ENCODE results near the gene SEMA3E.
"Not testable (repeated sequence)": the region's sequence is repeated elsewhere in the genome, so short reads cannot be mapped to it uniquely, and the experiment has no call there.

Gene SEMA3E

GRCh38 chr7:83603649-83604048 lies 45.3 kb downstream of the SEMA3E start:
- Mint-ChIP-seq H3K36me3 (no peaks in the 10 kb centered on the region), H3K9me3 (no peaks in the 10 kb centered on the region), H3K4me1 (no peaks in the 10 kb centered on the region), H3K27ac (no peak overlapping the region), H3K4me3 (no peak overlapping the region), H3K27me3 (no peaks in the 10 kb centered on the region)

- Mint-ChIP-seq H3K27me3 (no peaks in the 10 kb centered on the region), H3K4me3 (no peak overlapping the region), H3K9me3 (peaks cover 4% of the 10 kb centered on the region), H3K27ac (no peak overlapping the region), H3K36me3 (no peaks in the 10 kb centered on the region), H3K4me1 (no peaks in the 10 kb centered on the region)
Measured at GRCh38 chr7:83599131-83599530, 49.8 kb downstream of the SEMA3E start.

DNA sequence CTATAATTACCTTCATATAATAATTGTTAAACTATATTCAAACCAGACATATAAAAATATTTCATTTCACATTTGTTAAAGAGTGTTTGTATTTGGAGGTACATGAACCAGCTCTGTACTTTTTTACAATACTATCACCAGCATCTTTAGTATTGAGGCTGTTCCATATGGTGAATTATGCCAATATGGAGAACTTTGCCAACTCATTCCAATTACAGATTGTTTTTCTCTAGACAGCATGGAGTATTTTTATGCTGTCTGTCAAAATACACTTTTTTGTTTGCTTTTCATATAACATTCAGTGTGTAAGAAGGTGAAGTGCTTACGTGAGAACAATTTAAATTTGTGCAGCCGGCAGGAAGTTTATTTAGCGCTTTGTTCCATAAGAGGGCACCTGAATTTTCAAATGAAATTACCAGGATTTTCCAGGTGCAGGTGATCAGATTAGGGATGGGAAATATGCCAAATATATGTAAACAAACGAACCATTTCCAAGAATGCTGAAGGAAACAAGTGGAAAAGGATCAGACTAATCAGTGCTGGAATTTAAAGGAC lies 54.9 kb downstream of the SEMA3E start:
- Mint-ChIP-seq H3K9me3 (peaks cover 4% of the 10 kb centered on the region), H3K27ac (no peak overlapping the region), H3K27me3 (no peaks in the 10 kb centered on the region), H3K4me1 (no peaks in the 10 kb centered on the region), H3K36me3 (no peaks in the 10 kb centered on the region), H3K4me3 (no peak overlapping the region)

- no peaks in the 10 kb centered on the region for H3K36me3 Mint-ChIP-seq
- H3K4me3 Mint-ChIP-seq, result no peak overlapping the region
- H3K27ac Mint-ChIP-seq, result no peak overlapping the region
- H3K4me1 Mint-ChIP-seq, result no peaks in the 10 kb centered on the region
- no peaks in the 10 kb centered on the region for H3K27me3 Mint-ChIP-seq
- H3K9me3 Mint-ChIP-seq, result no peaks in the 10 kb centered on the region
Measured at GRCh38 chr7:83588602-83589240, 60.2 kb downstream of the SEMA3E start.

DNA sequence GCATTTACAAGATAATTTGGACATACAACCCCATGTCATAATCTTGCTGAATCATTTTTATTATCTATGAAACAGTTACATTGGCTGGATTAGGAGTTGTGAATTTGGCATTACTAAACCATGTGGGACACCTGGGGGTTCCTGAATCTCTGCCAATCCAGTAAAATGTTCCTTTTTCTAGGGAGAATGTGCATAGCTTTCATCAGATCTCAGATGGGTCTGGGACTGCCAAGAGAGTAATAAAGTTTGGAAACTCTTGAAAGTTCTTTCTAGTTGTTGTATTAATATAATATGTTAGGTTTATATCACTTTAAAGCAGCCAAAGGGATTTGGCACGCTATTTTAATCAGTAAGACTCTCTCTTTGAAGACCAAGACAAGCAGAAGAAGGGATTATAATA lies 62.7 kb downstream of the SEMA3E start:
- no peaks in the 10 kb centered on the region for H3K9me3 Mint-ChIP-seq
- H3K4me3 Mint-ChIP-seq, result no peak overlapping the region
- no peaks in the 10 kb centered on the region for H3K4me1 Mint-ChIP-seq
- H3K36me3 Mint-ChIP-seq, result no peaks in the 10 kb centered on the region
- H3K27me3 Mint-ChIP-seq, result no peaks in the 10 kb centered on the region
- H3K27ac Mint-ChIP-seq, result no peak overlapping the region

DNA sequence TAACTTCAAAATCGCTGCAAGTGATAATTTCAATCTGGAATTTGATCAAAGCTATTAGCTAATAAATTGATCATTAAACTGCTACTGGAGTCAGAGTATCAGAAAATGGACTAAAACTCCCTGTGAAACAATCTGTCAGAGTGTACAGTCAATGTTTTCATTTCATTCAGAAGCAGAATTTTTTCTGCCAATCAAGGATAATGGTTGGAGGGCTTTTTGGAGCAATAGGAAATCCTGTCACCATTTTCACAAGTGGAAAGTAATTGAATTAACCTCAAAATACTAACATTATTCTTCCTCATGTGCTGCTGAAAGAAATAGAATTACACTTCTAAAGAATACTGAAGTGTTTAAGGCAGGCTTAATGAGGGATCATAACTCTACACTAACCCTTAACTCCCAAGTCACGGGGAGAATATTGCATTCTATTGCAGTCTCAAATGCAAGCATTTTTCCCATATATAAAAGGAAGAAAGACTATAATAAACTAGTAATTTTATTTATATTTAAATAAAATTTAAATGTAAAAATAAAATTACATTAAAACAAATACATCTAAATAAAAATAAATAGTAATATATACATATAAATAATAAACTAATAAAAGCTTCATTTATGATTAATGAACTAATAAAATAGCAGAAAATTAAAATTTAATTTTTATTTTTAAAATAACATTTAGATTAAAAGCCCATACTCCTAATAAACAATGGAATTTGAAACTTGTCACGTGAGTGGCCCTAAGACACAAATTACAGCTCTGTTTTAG lies 67.1 kb downstream of the SEMA3E start:
- Mint-ChIP-seq H3K36me3 (no peaks in the 10 kb centered on the region), H3K27ac (no peak overlapping the region), H3K9me3 (no peaks in the 10 kb centered on the region), H3K4me3 (no peak overlapping the region), H3K4me1 (no peaks in the 10 kb centered on the region), H3K27me3 (no peaks in the 10 kb centered on the region)

DNA sequence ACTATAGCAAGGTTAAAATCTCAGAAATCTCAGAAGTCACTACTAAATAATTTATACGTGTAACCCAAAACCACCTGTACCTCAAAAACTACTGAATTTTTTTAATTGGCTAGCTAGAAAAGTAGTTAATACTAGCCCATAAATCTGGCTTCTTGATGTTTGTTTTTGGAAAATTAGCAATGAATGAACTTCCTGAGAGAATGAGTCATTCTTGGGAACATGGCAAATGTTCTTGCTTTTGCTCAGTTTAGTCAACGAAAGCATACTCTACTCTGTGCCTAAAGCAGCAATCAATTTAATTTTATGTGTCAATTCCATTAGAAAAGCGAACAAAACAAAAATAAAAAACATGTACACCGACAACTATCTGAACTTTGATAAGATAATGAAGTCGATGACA lies 69.2 kb downstream of the SEMA3E start:
- Mint-ChIP-seq H3K27ac (no peak overlapping the region), H3K27me3 (no peaks in the 10 kb centered on the region), H3K4me3 (no peak overlapping the region), H3K9me3 (no peaks in the 10 kb centered on the region), H3K36me3 (no peaks in the 10 kb centered on the region), H3K4me1 (no peaks in the 10 kb centered on the region)

GRCh38 chr7:83575436-83575835 lies 73.5 kb downstream of the SEMA3E start:
- Mint-ChIP-seq H3K27me3 (no peaks in the 10 kb centered on the region), H3K9me3 (peaks cover 10% of the 10 kb centered on the region), H3K36me3 (no peaks in the 10 kb centered on the region), H3K27ac (no peak overlapping the region), H3K4me3 (no peak overlapping the region), H3K4me1 (no peaks in the 10 kb centered on the region)

- H3K4me1 Mint-ChIP-seq, result no peaks in the 10 kb centered on the region
- no peaks in the 10 kb centered on the region for H3K27me3 Mint-ChIP-seq
- peaks cover 10% of the 10 kb centered on the region for H3K9me3 Mint-ChIP-seq
- no peak overlapping the region for H3K4me3 Mint-ChIP-seq
- no peak overlapping the region for H3K27ac Mint-ChIP-seq
- H3K36me3 Mint-ChIP-seq, result no peaks in the 10 kb centered on the region
Measured at GRCh38 chr7:83574616-83575015, 74.3 kb downstream of the SEMA3E start.

DNA sequence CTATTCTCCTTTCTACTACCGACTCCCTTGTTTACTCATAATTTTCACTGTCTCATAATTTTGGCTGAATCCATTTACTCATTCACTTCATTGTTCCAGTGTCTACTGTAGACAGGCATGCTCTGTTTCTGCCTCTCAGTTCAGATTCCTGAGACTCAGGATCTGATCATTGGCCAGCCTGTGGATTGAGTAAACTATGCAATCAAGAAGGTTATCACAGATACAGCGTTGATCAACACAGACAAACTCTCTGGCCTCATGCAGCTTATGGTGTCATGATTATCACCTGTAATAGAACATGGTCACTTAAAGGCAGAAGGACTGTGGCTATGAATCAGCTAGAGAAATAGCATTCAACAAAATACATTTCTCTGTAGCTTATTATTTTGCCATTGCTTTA lies 86.0 kb downstream of the SEMA3E start:
- peaks cover 16% of the 10 kb centered on the region for H3K9me3 Mint-ChIP-seq
- no peaks in the 10 kb centered on the region for H3K4me1 Mint-ChIP-seq
- H3K4me3 Mint-ChIP-seq, result no peak overlapping the region
- no peaks in the 10 kb centered on the region for H3K36me3 Mint-ChIP-seq
- H3K27ac Mint-ChIP-seq, result no peak overlapping the region
- no peaks in the 10 kb centered on the region for H3K27me3 Mint-ChIP-seq

DNA sequence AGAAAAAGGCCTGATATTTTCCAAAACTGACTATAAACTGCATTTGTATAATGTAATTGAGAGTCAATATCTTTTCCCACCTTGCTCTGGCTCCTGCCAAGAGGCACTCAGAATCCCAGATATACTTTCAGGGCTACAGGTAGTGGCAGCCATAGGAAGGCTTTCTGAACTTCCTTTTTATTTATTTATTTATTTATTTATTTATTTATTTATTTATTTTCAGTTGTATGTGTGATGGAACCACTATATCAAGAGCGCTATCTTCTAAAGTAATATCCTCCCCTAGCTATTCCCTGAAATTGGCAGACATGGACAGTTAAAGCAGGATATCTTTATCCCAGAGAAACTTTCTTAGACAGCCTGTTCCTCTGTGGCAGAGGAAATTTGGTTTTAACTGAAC lies 86.7 kb downstream of the SEMA3E start:
- Mint-ChIP-seq H3K27ac (no peak overlapping the region), H3K9me3 (peaks cover 10% of the 10 kb centered on the region), H3K36me3 (no peaks in the 10 kb centered on the region), H3K4me1 (no peaks in the 10 kb centered on the region), H3K27me3 (no peaks in the 10 kb centered on the region), H3K4me3 (no peak overlapping the region)

GRCh38 chr7:83559887-83560286 lies 89.1 kb downstream of the SEMA3E start:
- no peak overlapping the region for H3K4me3 Mint-ChIP-seq
- H3K4me1 Mint-ChIP-seq, result no peaks in the 10 kb centered on the region

DNA sequence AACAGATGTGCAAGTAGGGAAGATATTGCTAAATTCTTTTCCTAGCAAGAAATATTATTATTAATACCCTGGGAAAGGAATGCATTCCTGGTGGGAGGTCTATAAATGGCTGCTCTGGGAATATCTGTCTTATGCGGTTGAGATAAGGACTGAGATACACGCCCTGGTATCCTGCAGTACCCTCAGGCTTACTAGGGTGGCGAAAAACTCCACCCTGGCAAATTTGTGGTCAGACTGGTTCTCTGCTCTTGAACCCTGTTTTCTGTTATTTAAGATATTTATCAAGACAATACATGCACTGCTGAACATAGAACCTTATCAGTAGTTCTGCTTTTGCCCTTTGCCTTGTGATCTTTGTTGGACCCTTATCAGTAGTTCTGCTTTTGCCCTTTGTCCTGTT lies 96.4 kb downstream of the SEMA3E start:
- not testable (repeated sequence) for H3K9me3 Mint-ChIP-seq, H3K36me3 Mint-ChIP-seq

More at GRCh38 chr7:83559887-83560286, 89.1 kb downstream of the SEMA3E start:
- no peaks in the 10 kb centered on the region for H3K27me3 Mint-ChIP-seq
- no peaks in the 10 kb centered on the region for H3K36me3 Mint-ChIP-seq
- H3K27ac Mint-ChIP-seq, result no peak overlapping the region
- no peaks in the 10 kb centered on the region for H3K9me3 Mint-ChIP-seq

DNA sequence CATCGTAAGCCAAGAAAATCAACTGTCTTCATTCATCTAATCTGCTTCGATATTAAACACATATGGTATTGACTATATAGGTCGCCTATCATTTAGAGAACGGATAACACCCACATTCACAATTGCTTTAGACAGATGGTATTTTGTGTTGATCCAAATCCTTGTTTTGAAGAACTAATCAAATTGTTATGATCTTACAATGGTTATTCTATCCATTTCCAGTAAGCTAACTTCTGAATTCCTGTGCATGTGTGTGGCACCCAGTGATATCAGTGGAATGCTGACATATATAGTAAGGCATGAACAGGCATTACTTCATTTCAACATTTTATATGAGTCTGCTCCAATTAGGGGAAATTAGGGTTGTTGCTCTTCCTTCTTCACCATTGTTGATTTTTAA lies 98.8 kb downstream of the SEMA3E start:
- Mint-ChIP-seq H3K36me3 (no peaks in the 10 kb centered on the region), H3K9me3 (no peaks in the 10 kb centered on the region), H3K27me3 (no peaks in the 10 kb centered on the region), H3K4me1 (no peaks in the 10 kb centered on the region), H3K4me3 (no peak overlapping the region), H3K27ac (no peak overlapping the region)

More for the DNA sequence above, 96.4 kb downstream of the SEMA3E start:
- not testable (repeated sequence) for H3K4me3 Mint-ChIP-seq, H3K27me3 Mint-ChIP-seq, H3K27ac Mint-ChIP-seq, H3K4me1 Mint-ChIP-seq

- Mint-ChIP-seq H3K27me3 (no peaks in the 10 kb centered on the region), H3K9me3 (no peaks in the 10 kb centered on the region), H3K36me3 (no peaks in the 10 kb centered on the region), H3K4me1 (no peaks in the 10 kb centered on the region), H3K27ac (no peak overlapping the region), H3K4me3 (no peak overlapping the region)
Measured at GRCh38 chr7:83548250-83548649, 100.7 kb downstream of the SEMA3E start.

DNA sequence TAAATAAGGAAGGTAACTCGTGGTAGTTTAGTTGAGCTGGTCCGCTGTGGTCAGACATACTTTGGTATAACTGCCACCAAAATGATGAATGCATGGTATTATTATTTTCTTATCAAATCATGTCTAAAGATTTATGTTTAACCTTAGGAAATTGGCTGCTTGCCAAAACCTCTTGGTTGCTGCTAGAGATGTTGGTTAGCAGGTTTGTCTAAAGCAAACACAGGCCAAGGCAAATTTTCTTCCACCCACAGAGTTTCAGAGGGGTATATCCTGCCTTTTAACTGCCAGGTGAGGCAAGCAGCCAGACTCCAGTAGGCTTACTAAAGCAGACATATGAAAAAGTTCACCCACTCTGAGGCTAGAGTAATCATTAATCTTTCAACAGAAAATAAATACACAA lies 101.4 kb downstream of the SEMA3E start:
- no peaks in the 10 kb centered on the region for H3K4me1 Mint-ChIP-seq
- H3K9me3 Mint-ChIP-seq, result no peaks in the 10 kb centered on the region
- H3K36me3 Mint-ChIP-seq, result no peaks in the 10 kb centered on the region
- no peaks in the 10 kb centered on the region for H3K27me3 Mint-ChIP-seq
- H3K4me3 Mint-ChIP-seq, result no peak overlapping the region
- H3K27ac Mint-ChIP-seq, result no peak overlapping the region

All from activated naive CD4-positive, alpha-beta T cell treated with anti-CD3 and anti-CD28 coated beads, Interleukin-2, amount 50 U/mL, for 24 hours (primary cell).